Adipose tissue (tissue), 3 donors: ENCODE data around the gene TBCD. TPM values are rescaled to one million over a fixed set of nuclear protein-coding genes. Genes with fewer than 3 reads are reported as not detected.
"Not testable (repeated sequence)": the region's sequence is repeated elsewhere in the genome, so short reads cannot be mapped to it uniquely, and the experiment has no call there.

Experiments used
- H3K27ac ChIP-seq: one replicate; pipeline ENCODE4 v1.5.1; 2013; ENCODE audit warnings: low read depth, low read length
- WGBS, 3 donors: extraction: QIAGEN DNeasy Blood & Tissue Kit; methylation state at CpG; one replicate each; pipeline ENCODE4 v1.1.7; 2013; 5-methylcytosine and 5-hydroxymethylcytosine counted together
- polyA plus RNA-seq, 3 donors: library from polyadenylated mRNA; stranded (reverse); fragments of 200-250 nt; gene quantifications; one replicate each; pipeline ENCODE4 v1.2.3, GENCODE V29; 2013
- donor health status: healthy with polysubstance abuse.
- donor health status: Bipolar disorder and iron deficiency.
- donor health status: healthy.

The TBCD gene
- polyA plus RNA-seq, 3 donors, result 42.1 to 145 (median 65.1) TPM

GRCh38 chr17:82973456-82974135, 221.7 kb downstream of the TBCD start:
- WGBS, 3 donors, result 90 to 92% (median 90%) methylated on average over 31 of the region's 31 CpGs
- H3K27ac ChIP-seq, result no peak overlapping the region

DNA sequence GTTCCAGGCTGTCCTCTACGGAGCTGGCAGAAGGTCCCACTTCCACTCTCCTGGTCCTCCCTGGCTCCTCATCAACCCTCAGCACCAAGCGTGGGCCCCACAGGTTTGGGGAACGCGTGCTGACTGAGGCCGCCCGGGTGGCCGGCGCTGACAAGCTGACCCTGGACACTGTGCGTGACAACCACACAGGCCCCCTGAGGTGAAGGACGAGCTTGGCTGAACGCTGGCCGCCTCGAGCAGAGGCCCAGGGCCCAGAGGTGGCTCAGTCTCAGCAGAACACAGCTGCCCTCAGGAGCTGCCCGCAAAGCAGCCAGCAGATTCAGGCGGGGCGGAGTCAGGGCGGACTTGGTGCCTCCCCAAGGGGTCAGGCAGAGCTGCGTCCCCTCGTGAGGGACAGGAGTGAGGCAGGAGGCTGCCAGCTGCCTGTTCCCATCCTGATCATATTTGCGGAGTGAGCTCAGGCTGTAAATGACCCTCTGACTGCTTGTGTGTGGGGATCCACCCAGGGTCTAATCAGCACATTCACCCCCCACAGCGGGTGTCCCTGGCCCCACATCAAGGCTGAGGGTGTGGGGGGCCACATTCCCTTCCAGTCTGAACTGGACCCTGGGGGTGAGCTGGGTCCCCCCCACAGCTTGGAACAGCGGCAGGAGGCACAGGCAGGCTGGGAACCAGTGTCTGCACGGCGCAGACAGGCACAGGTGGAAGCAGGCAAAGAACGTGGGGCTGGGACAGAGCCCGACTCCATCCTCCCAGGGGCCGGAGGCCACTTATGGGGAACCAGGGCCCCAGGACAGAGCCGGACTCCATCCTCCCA, 222.5 kb downstream of the TBCD start:
- 51 to 90% (median 81%) methylated on average over 28 of the region's 28 CpGs for WGBS, 3 donors
- no peak overlapping the region for H3K27ac ChIP-seq

DNA sequence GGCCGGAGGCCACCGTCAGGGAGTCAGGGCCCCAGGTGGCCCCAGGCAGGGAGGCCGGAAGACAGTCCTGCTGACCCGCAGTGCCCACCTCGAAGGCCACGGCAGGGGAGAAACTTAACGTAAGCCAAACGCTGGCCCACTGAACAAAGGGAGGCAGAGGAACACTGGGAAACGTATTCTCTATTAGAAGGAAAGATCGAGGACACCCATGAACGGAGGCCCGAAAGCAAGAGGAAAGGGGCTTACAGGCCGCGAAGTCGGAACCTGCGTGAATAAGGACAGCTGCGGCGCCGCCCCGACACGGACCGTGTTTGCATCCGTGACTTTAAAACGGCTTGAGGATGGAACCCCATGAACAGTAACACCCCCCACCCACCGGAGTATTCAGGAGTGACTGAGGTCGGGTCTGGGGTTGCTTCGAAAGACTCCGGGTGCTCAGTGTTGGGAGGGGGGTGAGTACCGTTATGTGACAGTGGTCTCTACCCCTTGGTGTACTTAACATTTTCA, 225.2 kb downstream of the TBCD start:
- 94 to 97% (median 95%) methylated on average over 29 of the region's 29 CpGs for WGBS, 3 donors
- no peak overlapping the region for H3K27ac ChIP-seq

DNA sequence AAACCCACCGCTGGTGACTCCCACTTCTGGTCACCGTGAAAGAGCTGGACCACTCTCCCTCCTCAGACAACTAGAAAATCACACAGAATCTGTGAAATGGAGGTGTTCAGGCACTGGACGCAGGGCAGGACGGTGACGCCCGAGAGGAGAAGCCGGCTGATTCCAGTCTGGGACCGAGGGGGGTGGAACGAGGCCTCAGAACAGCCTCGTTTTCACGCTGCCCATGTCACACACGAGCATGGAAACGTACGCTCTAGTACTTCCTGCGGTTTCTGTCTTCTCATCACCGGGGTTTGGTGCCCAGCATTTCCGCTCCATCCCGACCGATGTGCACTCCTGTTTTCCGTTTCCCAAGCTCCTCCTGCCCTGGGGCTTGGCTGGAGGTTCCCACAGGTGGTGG, 225.7 kb downstream of the TBCD start:
- H3K27ac ChIP-seq, result no peak overlapping the region
- 89 to 93% (median 92%) methylated on average over 20 of the region's 20 CpGs for WGBS, 3 donors

DNA sequence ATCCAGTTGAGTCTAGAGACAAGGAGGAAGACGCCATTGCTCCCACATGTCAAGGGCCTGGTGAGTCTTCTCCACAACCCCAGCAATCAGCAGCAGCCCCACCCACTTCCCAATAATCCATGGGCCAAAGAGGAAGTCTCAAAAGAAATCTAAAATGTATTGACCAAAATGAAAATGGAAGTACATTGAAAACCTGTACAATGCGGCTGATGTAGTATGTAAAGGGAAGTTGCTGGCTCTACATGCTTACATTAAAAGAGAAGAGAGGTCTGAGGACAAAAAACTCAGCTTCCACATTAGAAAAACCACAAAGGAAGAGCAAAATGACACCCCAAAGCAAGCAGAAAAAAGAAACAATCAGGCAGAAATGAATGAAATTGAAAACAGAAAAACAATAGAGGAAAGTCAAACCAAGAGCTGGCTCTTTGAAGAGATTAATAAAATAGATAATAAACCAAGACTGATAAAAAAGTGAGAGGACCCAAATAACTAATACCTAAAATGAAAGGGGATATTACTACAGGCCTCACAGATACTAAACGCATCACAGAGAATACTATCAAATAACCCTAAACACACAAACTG, 227.0 kb downstream of the TBCD start:
- H3K27ac ChIP-seq, result no peak overlapping the region
- 63 to 89% (median 64%) methylated on average over 3 of the region's 3 CpGs for WGBS, 3 donors

DNA sequence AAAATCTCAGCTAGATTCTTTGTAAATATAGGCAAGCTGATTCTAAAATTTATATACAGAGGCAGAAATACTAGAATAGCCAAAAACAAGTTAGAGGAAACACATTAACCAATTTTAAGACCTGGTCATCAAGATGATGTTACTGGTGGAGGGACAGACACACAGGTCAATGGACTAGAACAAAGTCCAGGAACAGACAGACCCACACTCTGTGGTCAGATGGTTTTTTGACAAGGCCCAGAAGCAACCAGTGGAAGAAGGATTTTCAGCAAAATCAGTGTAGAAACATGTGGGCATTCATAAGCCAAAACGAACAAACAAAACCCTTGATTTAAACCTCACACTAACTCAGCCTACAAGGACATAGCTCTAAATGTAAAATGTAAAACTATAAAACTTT, 227.9 kb downstream of the TBCD start:
- H3K27ac ChIP-seq, result no peak overlapping the region
- WGBS, 3 donors, result 81 to 91% (median 91%) methylated on average over 1 of the region's 1 CpG

DNA sequence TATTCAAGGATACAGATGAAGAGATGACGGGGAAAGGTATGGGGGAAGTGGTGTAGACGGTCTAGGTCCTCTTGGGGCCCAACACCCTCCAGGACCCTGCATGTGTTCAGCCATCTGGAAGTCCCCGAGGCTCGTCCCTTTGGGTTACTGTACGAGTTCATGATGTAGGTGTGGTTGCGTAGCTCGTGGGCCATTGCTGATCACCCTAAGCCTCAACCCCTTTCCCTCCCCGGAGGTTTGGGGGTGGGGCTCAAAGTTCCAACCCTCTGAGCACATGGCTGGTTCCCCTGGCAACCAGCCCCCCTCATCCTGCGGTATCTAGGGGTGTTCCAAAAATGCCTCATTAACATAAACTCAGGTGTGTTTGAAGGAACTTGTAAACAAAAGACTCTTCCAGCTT, 228.8 kb downstream of the TBCD start:
- H3K27ac ChIP-seq, result no peak overlapping the region
- WGBS, 3 donors, result 77 to 83% (median 83%) methylated on average over 9 of the region's 9 CpGs

DNA sequence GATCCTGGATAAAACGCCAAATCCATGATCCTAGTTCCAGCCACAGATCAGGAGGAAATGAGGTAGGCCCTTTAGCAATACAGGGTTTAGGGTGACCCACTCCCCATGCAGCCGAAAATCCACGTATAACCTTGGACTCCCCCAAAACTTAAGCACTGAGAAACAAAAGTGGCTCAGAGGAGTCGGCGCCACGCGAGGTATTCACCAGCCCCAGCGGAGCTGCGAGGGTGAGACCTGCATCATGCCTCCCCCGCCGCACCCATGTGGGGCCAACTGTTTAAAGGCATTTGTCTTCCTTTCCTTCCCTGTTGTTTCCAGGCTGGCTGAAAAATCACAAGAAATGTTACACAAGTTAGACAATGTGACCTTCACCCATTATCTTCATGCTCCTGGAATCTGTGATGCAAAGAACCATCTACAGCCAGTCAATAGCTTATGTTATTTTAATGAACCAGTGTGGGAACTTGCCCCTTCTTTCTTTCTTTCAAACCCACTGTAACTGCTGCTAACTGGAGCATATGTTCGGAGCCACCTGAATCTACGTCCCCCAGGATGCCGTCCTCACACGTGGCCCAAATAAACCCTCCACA, 229.4 kb downstream of the TBCD start:
- H3K27ac ChIP-seq, result no peak overlapping the region
- 86 to 93% (median 90%) methylated on average over 15 of the region's 15 CpGs for WGBS, 3 donors

DNA sequence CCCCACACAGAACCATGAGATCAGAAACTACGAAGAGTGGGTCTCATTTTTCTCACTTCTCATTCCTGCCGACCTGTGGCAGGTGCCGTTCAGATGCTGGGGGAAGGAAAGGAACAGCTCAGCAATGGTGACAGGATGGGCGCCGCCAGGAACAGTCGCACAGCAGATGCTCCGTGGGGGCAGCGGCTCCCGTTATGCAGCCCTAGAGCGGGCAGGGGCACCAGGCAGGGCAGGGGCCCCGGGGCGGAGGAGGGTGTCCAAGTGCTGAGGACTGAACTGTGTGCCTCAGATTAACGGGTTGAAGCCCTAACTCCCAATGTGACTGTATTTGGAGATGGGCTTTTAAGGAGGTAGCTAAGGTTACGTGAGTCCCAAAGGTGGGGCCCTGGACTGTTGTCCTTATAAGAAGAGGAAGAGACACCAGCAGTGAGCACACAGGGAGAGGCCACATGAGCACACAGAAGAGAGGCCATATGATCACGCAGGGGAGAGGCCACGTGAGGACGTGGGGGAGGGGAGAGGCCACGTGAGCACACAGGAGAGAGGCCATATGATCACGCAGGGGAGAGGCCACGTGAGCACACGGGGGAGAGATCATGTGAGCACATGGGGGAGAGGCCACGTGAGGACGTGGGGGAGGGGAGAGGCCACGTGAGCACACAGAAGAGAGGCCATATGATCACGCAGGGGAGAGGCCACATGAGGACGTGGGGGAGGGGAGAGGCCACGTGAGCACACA, 231.8 kb downstream of the TBCD start:
- WGBS, 3 donors, result 92 to 96% (median 93%) methylated on average over 27 of the region's 27 CpGs

DNA sequence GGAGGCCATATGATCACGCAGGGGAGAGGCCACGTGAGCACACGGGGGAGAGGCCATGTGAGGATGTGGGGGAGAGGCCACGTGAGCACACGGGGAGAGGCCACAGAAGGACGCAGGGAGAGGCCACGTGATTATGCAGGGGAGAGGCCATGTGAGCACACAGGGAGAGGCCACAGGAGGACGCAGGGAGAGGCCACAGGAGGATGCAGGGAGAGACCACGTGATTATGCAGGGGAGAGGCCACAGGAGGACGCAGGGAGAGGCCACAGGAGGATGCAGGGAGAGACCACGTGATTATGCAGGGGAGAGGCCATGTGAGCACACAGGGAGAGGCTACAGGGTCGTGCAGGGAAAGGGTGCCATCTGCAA, 232.4 kb downstream of the TBCD start:
- H3K27ac ChIP-seq, result not testable (repeated sequence)
- WGBS, 3 donors, result 70 to 84% (median 73%) methylated on average over 12 of the region's 12 CpGs

More for the DNA sequence above, 231.8 kb downstream of the TBCD start:
- H3K27ac ChIP-seq, result no peak overlapping the region

DNA sequence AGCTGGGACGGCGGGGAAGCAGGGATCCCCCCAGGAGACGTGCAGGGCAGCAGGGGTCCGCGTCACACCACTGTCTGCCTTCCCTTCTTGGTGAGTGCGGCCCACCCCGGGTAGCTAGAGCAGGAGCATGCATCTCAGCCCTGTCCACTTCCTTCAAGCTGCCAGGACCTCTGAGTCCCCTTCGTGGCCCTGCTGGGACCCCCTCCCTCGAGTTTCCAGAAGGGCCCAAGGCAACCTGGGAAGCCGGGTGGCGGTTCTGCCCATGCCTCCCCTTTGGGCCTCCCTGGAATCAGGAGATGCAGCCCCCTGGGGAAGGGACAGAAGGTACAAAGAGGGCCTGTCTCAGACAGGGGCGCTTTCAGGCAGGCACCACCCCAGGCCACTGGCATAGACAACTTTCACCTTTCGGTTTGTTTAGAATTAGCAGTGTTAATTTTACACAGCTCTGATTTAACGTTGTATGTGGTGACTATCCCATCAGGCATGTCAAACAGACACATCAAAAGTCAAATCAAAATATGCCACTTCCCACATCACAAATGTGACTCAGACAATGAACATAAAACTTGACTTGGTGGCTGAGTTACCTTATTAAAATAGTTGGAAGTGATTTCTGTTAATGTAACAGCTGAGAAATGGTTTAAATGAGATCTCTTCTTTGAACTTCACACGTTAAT, 233.0 kb downstream of the TBCD start:
- H3K27ac ChIP-seq, result no peak overlapping the region
- WGBS, 3 donors, result 88 to 95% (median 93%) methylated on average over 15 of the region's 15 CpGs

DNA sequence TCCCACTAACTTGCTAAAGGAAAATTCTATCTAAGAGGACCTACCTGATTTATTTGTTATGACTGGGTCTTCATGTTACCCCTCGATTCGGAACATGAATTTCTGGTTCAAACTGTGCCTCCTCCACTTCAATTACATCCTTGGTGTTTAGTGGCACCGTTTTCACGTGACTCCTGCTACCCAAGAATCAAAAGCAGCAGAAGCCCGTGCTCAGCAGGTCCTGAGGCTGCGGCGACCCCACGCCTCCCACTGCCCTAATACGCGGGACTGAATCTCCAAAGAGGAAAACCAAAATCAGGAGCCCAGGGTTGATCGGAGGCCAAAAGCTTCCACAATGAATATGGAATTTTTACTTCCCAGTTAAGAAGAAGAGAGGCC, 233.6 kb downstream of the TBCD start:
- H3K27ac ChIP-seq, result no peak overlapping the region
- 91 to 94% (median 93%) methylated on average over 11 of the region's 11 CpGs for WGBS, 3 donors

DNA sequence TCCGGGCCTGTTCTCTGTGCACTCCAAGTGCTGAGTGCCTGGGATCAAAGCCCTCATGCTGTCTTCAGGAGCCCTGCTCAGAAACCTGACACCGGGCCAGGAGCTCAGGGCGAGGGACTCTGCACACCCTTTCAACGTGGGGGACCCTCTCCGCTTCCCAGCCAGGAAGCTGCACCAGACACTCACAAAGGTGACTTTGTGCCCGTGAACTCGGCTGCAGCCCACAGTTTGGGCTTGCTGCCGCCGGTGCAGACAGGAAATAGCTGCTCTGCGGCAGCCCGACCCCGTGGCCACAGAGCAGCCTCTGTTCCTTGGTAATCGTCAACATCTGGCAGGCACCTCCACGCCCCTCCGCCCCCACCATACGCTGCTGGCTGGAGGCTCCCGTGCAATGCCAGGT, 234.1 kb downstream of the TBCD start:
- no peak overlapping the region for H3K27ac ChIP-seq
- WGBS, 3 donors, result 23 to 43% (median 25%) methylated on average over 17 of the region's 17 CpGs

GRCh38 chr17:82989051-82989450, 237.2 kb downstream of the TBCD start:
- not testable (repeated sequence) for H3K27ac ChIP-seq
- WGBS, 3 donors, result 86 to 100% (median 88%) methylated on average over 3 of the region's 3 CpGs

DNA sequence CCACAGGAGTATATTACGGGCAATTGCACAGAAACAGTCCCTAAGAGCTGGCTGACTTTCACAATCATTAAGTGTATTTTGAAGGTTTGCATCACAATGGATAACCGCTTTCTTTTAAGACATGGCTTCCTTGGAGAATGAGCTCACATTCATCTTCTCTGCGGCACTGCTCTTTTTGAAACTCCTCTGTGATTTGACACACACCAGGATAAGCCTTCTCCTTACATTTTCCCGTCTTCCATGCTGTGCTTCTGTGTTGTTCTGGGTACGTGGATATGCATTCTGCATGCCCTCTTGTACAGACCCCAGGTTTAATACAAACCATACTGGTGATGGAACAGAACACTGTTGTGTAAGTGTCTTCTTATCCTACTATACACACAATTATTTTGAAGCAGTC, 238.0 kb downstream of the TBCD start:
- no peak overlapping the region for H3K27ac ChIP-seq
- 84 to 98% (median 89%) methylated on average over 5 of the region's 5 CpGs for WGBS, 3 donors

- no peak overlapping the region for H3K27ac ChIP-seq
Measured at GRCh38 chr17:82993005-82993404, 241.1 kb downstream of the TBCD start.
